IMR-90 (cell line): Measurements from ENCODE around the gene TMEM184C. TPM values are rescaled to one million over a fixed set of nuclear protein-coding genes. Genes with fewer than 3 reads are reported as not detected.
A peak's percentile ranks its signal among the peaks of the same experiment; 100 is the strongest.

ENCODE experiments used
- ATAC-seq: fragments of 200-7000 bp; cut with Tn5 transposase; 2 replicates; pipeline ENCODE4 v1.9.1; 2020; ENCODE audit warnings: low read depth, mild to moderate bottlenecking, moderate library complexity
- BruUV-seq: library from RNA; stranded (reverse); fragments of 400-500 nt; replicated peaks from 2 replicates; lab custom pipeline; 2021; lab: Mats Ljungman, UMichigan
- CTCF ChIA-PET: fragments of 300-600 bp; formaldehyde crosslinking; extraction: SDS; loops from one replicate; lab custom pipeline; 2021; ENCODE audit warnings: antibody characterized with exemption; lab: Yijun Ruan, JAX
- POLR2A ChIA-PET: fragments of 300-600 bp; sonication (Branson Sonifier 250); formaldehyde crosslinking; loops from one replicate; lab custom pipeline; 2022; ENCODE audit warnings: antibody characterized with exemption; ENCODE audit not compliant: unreplicated experiment; lab: Charles Lee
- DNase-seq: peaks from one replicate; pipeline ENCODE4 v3.0.0; 2013
- H2AFZ ChIP-seq: replicated peaks from 2 replicates; pipeline ENCODE3; 2013; ENCODE audit warnings: low read length, mild to moderate bottlenecking; ENCODE audit not compliant: poor library complexity
- H2AK5ac ChIP-seq: 2 replicates; pipeline ENCODE4 v1.6.1; 2013; ENCODE audit warnings: low read depth, low read length, inconsistent platforms
- H2AK9ac ChIP-seq: replicated peaks from 2 replicates; pipeline ENCODE3; 2013; ENCODE audit warnings: mild to moderate bottlenecking, low read depth, low read length, moderate library complexity; ENCODE audit not compliant: poor library complexity
- H2BK120ac ChIP-seq: 2 replicates; pipeline ENCODE4 v1.6.1; 2013; ENCODE audit warnings: low read depth, low read length, inconsistent platforms
- H2BK15ac ChIP-seq: 3 replicates; pipeline ENCODE4 v1.6.1; 2013; ENCODE audit warnings: low read depth, low read length, inconsistent platforms
- H2BK20ac ChIP-seq: 2 replicates; pipeline ENCODE4 v1.6.1; 2013; ENCODE audit warnings: low read depth, mild to moderate bottlenecking, inconsistent platforms, low read length, moderate library complexity
- H2BK5ac ChIP-seq: 2 replicates; pipeline ENCODE4 v1.6.1; 2013; ENCODE audit warnings: mild to moderate bottlenecking, low read depth, low read length, inconsistent platforms; ENCODE audit not compliant: poor library complexity, severe bottlenecking
- H3K14ac ChIP-seq: replicated peaks from 2 replicates; pipeline ENCODE4 v1.6.1; 2013; ENCODE audit warnings: low read depth, low read length, inconsistent platforms
- H3K18ac ChIP-seq: 2 replicates; pipeline ENCODE4 v1.6.1; 2013; ENCODE audit warnings: low read depth, low read length, control low read depth
- H3K23ac ChIP-seq: 2 replicates; pipeline ENCODE4 v1.6.1; 2013; ENCODE audit warnings: low read depth, low read length, inconsistent platforms
- H3K27ac ChIP-seq: 2 replicates; pipeline ENCODE4 v1.5.1; 2013; ENCODE audit warnings: mild to moderate bottlenecking, control low read depth, low read length; ENCODE audit not compliant: insufficient read depth
- H3K27me3 ChIP-seq: 2 replicates; pipeline ENCODE4 v1.6.1; 2013; ENCODE audit warnings: low read length; ENCODE audit not compliant: control insufficient read depth, insufficient read depth
- H3K36me3 ChIP-seq: 2 replicates; pipeline ENCODE4 v1.6.1; 2013; ENCODE audit warnings: low read length, mixed read lengths; ENCODE audit not compliant: control insufficient read depth, insufficient read depth
- H3K4ac ChIP-seq: 2 replicates; pipeline ENCODE4 v1.6.1; 2013; ENCODE audit warnings: low read depth, low read length, inconsistent platforms
- H3K4me1 ChIP-seq: 2 replicates; pipeline ENCODE4 v1.6.1; 2013; ENCODE audit warnings: low read length, mixed read lengths; ENCODE audit not compliant: control insufficient read depth, insufficient read depth
- H3K4me2 ChIP-seq: 2 replicates; pipeline ENCODE4 v1.6.1; 2013; ENCODE audit warnings: low read depth, mild to moderate bottlenecking, control low read depth, low read length, moderate library complexity
- H3K4me3 ChIP-seq: 2 replicates; pipeline ENCODE4 v1.5.1; 2013; ENCODE audit warnings: low read depth, mild to moderate bottlenecking, control low read depth, low read length, moderate library complexity; ENCODE audit not compliant: insufficient read depth
- H3K56ac ChIP-seq: 2 replicates; pipeline ENCODE4 v1.6.1; 2013; ENCODE audit warnings: low read length, inconsistent platforms; ENCODE audit not compliant: insufficient read depth; ENCODE audit errors: extremely low read depth
- H3K79me1 ChIP-seq, 2 experiments: 2 replicates each; pipeline ENCODE4 v1.6.1; 2013; ENCODE audit warnings: low read length in 2 of 2, inconsistent platforms in 1 of 2, low read depth in 1 of 2
- H3K9ac ChIP-seq: 2 replicates; pipeline ENCODE4 v1.6.1; 2013; ENCODE audit warnings: low read depth, low read length, control low read depth
- H3K9me1 ChIP-seq: 2 replicates; pipeline ENCODE4 v1.6.1; 2013; ENCODE audit warnings: low read length, inconsistent platforms; ENCODE audit not compliant: insufficient read depth
- H3K9me3 ChIP-seq: 2 replicates; pipeline ENCODE4 v1.6.1; 2013; ENCODE audit warnings: low read length; ENCODE audit not compliant: control insufficient read depth, insufficient read depth
- H4K20me1 ChIP-seq: 2 replicates; pipeline ENCODE4 v1.6.1; 2013; ENCODE audit warnings: low read length, inconsistent platforms; ENCODE audit not compliant: insufficient read depth
- H4K5ac ChIP-seq: 2 replicates; pipeline ENCODE4 v1.6.1; 2013; ENCODE audit warnings: mild to moderate bottlenecking, low read depth, low read length, control low read depth
- H4K8ac ChIP-seq, 2 experiments: 2 replicates each; pipeline ENCODE4 v1.6.1; 2013; ENCODE audit warnings: low read depth in 2 of 2, low read length in 2 of 2, control low read depth in 1 of 2, inconsistent platforms in 1 of 2
- H4K91ac ChIP-seq: 2 replicates; pipeline ENCODE4 v1.6.1; 2013; ENCODE audit warnings: low read depth, low read length, inconsistent platforms; ENCODE audit not compliant: insufficient read depth
- BHLHE40 ChIP-seq: fragments of 150-350 bp; IDR thresholded peaks from 2 replicates; pipeline ENCODE4 v1.6.1; 2016; ENCODE audit warnings: mild to moderate bottlenecking, low read depth, low read length
- CEBPB ChIP-seq: IDR thresholded peaks from 2 replicates; pipeline ENCODE4 v1.6.1; 2012; ENCODE audit warnings: low read depth, low read length, improper control_type of control experiment
- CHD1 ChIP-seq: IDR thresholded peaks from 2 replicates; pipeline ENCODE4 v1.6.1; 2012; ENCODE audit warnings: low read depth, low read length, improper control_type of control experiment
- ELK1 ChIP-seq: fragments of 150-350 bp; IDR thresholded peaks from 2 replicates; pipeline ENCODE4 v1.6.1; 2016; ENCODE audit warnings: low read depth, mild to moderate bottlenecking, low read length, moderate library complexity, borderline replicate concordance
- MAFK ChIP-seq: IDR thresholded peaks from 2 replicates; pipeline ENCODE4 v1.6.1; 2012; ENCODE audit warnings: low read depth, low read length, improper control_type of control experiment
- MAZ ChIP-seq: IDR thresholded peaks from 2 replicates; pipeline ENCODE4 v1.6.1; 2012; ENCODE audit warnings: low read depth, mild to moderate bottlenecking, low read length, improper control_type of control experiment, moderate library complexity, borderline replicate concordance
- MXI1 ChIP-seq: IDR thresholded peaks from 2 replicates; pipeline ENCODE4 v1.6.1; 2012; ENCODE audit warnings: low read depth, mild to moderate bottlenecking, low read length, moderate library complexity, borderline replicate concordance
- NFE2L2 ChIP-seq: fragments of 150-350 bp; IDR thresholded peaks from 2 replicates; pipeline ENCODE4 v1.6.1; 2016; ENCODE audit warnings: low read depth, mild to moderate bottlenecking, low read length
- RAD21 ChIP-seq: IDR thresholded peaks from 2 replicates; pipeline ENCODE4 v1.6.1; 2012; ENCODE audit warnings: low read length, improper control_type of control experiment
- RCOR1 ChIP-seq: IDR thresholded peaks from 2 replicates; pipeline ENCODE4 v1.6.1; 2012; ENCODE audit warnings: mild to moderate bottlenecking, low read length, improper control_type of control experiment; ENCODE audit not compliant: insufficient replicate concordance
- SMC3 ChIP-seq: fragments of 150-350 bp; IDR thresholded peaks from 2 replicates; pipeline ENCODE4 v1.6.1; 2016; ENCODE audit warnings: low read depth, mild to moderate bottlenecking, antibody characterized with exemption, low read length, moderate library complexity
- WGBS, 2 experiments: methylation state at CpG; one replicate each; pipeline versions ENCODE4 v1.1.5 to v1.1.7; 2013; ENCODE audit warnings: missing lambda C conversion rate in 2 of 2; ENCODE audit not compliant: insufficient read length in 1 of 2; ENCODE audit errors: extremely low coverage in 2 of 2; 5-methylcytosine and 5-hydroxymethylcytosine counted together
- dilution Hi-C: fragments of 300-500 bp; cut with HindIII; formaldehyde crosslinking; loops from one replicate; pipeline ENCODE4 v1.14.3; 2018; ENCODE audit warnings: low sequenced_read_pairs; ENCODE audit not compliant: unreplicated experiment
- in situ Hi-C: fragments of 300-500 bp; cut with MboI; formaldehyde crosslinking; loops from 3 replicates; pipeline ENCODE4 v1.14.3; 2019; ENCODE audit warnings: low sequenced_read_pairs, inconsistent platforms, mixed read lengths
- intact Hi-C: fragments of 100-400 bp; cut with micrococcal nuclease; formaldehyde crosslinking; loops from 2 replicates; pipeline ENCODE4 v1.10.0; 2022
- polyA plus RNA-seq, 3 experiments: library from polyadenylated mRNA; depleted of rRNA; stranded (reverse); fragments of >200 nt; gene quantifications; 2 replicates each; pipeline ENCODE4 v1.2.3, GENCODE V29; 2012; ENCODE audit warnings: low replicate concordance in 1 of 3
- total RNA-seq: library from RNA; depleted of rRNA; stranded (reverse); fragments of >200 nt; gene quantifications from 2 replicates; pipeline ENCODE4 v1.2.3, GENCODE V29; 2012
- TF ChIP-seq, protein P1 (sequence below): conservative IDR thresholded peaks from 2 replicates; pipeline ENCODE4 v1.5.1; 2012; ENCODE audit warnings: mild to moderate bottlenecking, low read depth, low read length, improper control_type of control experiment

Gene TMEM184C
- total and polyA plus RNA-seq, 2 of the 4 experiments (the other 2 are of a cell fraction): 17.4 to 67.6 TPM

DNA sequence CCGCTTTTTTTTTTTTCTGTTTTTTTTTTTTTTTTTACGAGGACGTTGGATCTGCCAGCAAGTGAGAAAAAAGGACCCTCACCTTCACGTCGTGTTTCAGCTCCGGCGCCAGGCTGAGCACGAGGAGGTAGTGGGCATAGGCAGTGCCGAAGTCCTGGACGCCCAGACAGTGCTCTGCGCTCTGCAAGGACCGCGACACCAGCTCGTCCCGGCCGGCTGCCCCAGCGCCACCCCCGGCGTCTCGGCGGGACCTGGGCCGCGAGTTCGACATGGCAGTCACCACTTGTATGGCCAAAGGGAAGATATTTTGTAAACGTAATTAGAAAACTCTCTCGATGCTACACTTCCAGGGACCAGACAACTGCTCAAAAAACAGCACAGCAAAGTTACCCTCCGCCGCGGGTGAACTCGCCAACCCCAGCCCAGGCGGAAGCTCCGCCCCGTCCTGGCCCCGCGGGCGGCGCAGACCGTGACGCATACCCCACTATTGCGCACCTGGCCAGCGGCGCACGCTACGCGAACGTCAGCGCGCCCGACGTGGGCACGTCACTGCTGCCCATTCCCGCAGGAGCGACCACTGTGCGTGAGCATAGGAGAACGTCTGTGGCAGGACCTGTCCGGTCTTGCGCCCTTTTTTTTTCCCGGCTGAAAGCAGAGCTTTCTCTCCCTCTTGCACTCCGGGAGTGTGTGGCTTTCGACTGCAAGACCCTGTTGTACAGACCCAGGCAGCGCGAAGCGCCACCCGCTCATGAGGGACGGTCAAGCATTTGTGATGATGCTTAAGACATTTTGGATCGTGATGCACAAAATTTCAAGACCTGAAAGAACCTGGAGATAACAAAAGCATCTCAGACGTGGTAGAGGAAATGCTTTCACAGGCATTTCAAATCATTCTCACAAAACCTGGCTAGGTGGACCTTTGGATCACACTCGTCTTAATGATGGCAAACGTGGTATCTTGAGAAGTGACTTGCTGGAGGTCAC is 66.8 kb downstream of the TMEM184C start, which contains the start of gene PRMT9:
Gene PRMT9 (minus strand): TSS at position 447 of the 984 bp plus-strand sequence. CDS start 176 bp downstream, at position 271.
- Histone ChIP-seq H2BK15ac (peak within 1 kb of the TSS; percentile 47; the same call in 2 of the 3 replicates), H2AK5ac (peak within 1 kb of the TSS; percentile 78), H3K9me3 (no peaks in the 10 kb centered on the region), H3K79me1 (peaks cover 0 to 38% of the 10 kb centered on the region in 2 experiments), H3K9me1 (no peaks in the 10 kb centered on the region; the same call in 1 of the 2 replicates), H4K5ac (peak within 1 kb of the TSS; percentile 92), H3K27ac (peak within 1 kb of the TSS; percentile 87), H3K36me3 (peaks cover 4% of the 10 kb centered on the region; the same call in 1 of the 2 replicates), H3K4ac (peak within 1 kb of the TSS; percentile 93), H2AFZ (peak within 1 kb of the TSS; percentile 90), H4K91ac (peak within 1 kb of the TSS; percentile 94), H4K8ac (peak within 1 kb of the TSS; percentile 89 to 98), H3K27me3 (no peaks in the 10 kb centered on the region), H3K9ac (peak within 1 kb of the TSS; percentile 93), H3K4me2 (peak within 1 kb of the TSS; percentile 96), H3K4me3 (peak within 1 kb of the TSS; percentile 82), H3K23ac (peak within 1 kb of the TSS; percentile 85), H4K20me1 (no peaks in the 10 kb centered on the region), H3K14ac (peak within 1 kb of the TSS; percentile 99), H3K56ac (peak within 1 kb of the TSS; percentile 92), H2BK120ac (peak within 1 kb of the TSS; percentile 81), H2AK9ac (peak within 1 kb of the TSS; percentile 65), H2BK20ac (no peak within 1 kb of the TSS), H2BK5ac (peak within 1 kb of the TSS; percentile 76), H3K4me1 (no peaks in the 10 kb centered on the region), H3K18ac (peak within 1 kb of the TSS; percentile 85)
- POLR2A ChIA-PET: interaction anchor here (0.6 to 1.9 kb wide), 7 partner anchors 10 to 1320 kb away, joined by 3 to 19 read pairs (median 5); partner anchors contain the start of genes ARHGAP10 and TMEM184C
- in situ Hi-C loops: no loop called here
- dilution Hi-C loops: no loop called here
- 0% methylated on average over 33 of the region's 69 CpGs; no CpG with 5 or more reads in 1 of the 2 experiments for WGBS, 2 experiments
- BruUV-seq: no TSS peak
- ATAC-seq (peak; percentile 99), DNase-seq (peak; percentile 97)
- CTCF ChIA-PET: interaction anchor here (0.6 to 1.4 kb wide), 5 partner anchors 18 to 182 kb away, joined by 3 to 6 read pairs (median 3); no protein-coding TSS in a partner anchor
- intact Hi-C loops: loop anchor here (1.0 to 5.0 kb wide), 2 partner anchors 48 to 183 kb away; partner anchors contain the start of gene ARHGAP10
- TF ChIP-seq CHD1: peak; percentile 35; the same call in 1 of the 2 replicates
- TF ChIP-seq RCOR1: no peak
- no peak for TF ChIP-seq MAFK
- TF ChIP-seq, protein P1, sequence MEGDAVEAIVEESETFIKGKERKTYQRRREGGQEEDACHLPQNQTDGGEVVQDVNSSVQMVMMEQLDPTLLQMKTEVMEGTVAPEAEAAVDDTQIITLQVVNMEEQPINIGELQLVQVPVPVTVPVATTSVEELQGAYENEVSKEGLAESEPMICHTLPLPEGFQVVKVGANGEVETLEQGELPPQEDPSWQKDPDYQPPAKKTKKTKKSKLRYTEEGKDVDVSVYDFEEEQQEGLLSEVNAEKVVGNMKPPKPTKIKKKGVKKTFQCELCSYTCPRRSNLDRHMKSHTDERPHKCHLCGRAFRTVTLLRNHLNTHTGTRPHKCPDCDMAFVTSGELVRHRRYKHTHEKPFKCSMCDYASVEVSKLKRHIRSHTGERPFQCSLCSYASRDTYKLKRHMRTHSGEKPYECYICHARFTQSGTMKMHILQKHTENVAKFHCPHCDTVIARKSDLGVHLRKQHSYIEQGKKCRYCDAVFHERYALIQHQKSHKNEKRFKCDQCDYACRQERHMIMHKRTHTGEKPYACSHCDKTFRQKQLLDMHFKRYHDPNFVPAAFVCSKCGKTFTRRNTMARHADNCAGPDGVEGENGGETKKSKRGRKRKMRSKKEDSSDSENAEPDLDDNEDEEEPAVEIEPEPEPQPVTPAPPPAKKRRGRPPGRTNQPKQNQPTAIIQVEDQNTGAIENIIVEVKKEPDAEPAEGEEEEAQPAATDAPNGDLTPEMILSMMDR: no peak
- peak; percentile 19; the same call in 1 of the 2 replicates for TF ChIP-seq NFE2L2
- no peak for TF ChIP-seq ELK1
- TF ChIP-seq BHLHE40: peak; percentile 82
- TF ChIP-seq MXI1: no peak
- no peak; the same call in 1 of the 2 replicates for TF ChIP-seq SMC3
- TF ChIP-seq CEBPB: peak; percentile 83
- TF ChIP-seq RAD21: no peak; the same call in 1 of the 2 replicates
- TF ChIP-seq MAZ: peak; percentile 69; the same call in 1 of the 2 replicates
